H1 (cell line): Measurements from ENCODE around the gene C17orf107. TPM values are rescaled to one million over a fixed set of nuclear protein-coding genes. Genes with fewer than 3 reads are reported as not detected.

ENCODE experiments used
- polyA plus RNA-seq, 7 experiments: library from polyadenylated mRNA; depleted of rRNA in 3 of 7; stranded (reverse) in 5 of 7; unstranded in 2 of 7; fragments of >200 nt in 5 of 7; fragments of 200-250 nt in 2 of 7; gene quantifications; 1 replicate in 5 of 7; 2 replicates in 1 of 7; 4 replicates in 1 of 7; pipeline versions ENCODE4 v1.2.1 to v1.2.3, GENCODE V29; 2011 to 2013; ENCODE audit warnings: missing spikeins in 2 of 7, mixed read lengths in 2 of 7
- total RNA-seq: library from RNA; stranded (reverse); fragmentation: NEBNext Ultra II Directional; extraction: Animal tissue kit (Norgen Biotek cat#: 25700); gene quantifications from 2 replicates; pipeline ENCODE4 v1.2.1, GENCODE V29; 2021

The C17orf107 gene
- total and polyA plus RNA-seq, 2 of the 8 experiments (the other 6 are each of a cell fraction or from before 2014, with no cell fraction given): 0.39 to 0.45 TPM

Other genes starting within 250 kb of the C17orf107 start
- gene PELP1, start 195.4 kb upstream of the C17orf107 start, total RNA-seq: 184 and 185 TPM in 2 replicates
- gene PELP1, start 195.4 kb upstream of the C17orf107 start, polyA plus RNA-seq (2011; rRNA removed): 75.6 and 160 TPM in 2 replicates
- 95.6 and 101 TPM in 2 replicates for gene ARRB2, start 188.9 kb upstream of the C17orf107 start, total RNA-seq
- gene ARRB2, start 188.9 kb upstream of the C17orf107 start, polyA plus RNA-seq (2011; rRNA removed): 72.4 and 96.0 TPM in 2 replicates
- gene MED11, start 168.1 kb upstream of the C17orf107 start, total RNA-seq: 18.8 and 21.6 TPM in 2 replicates
- 36.0 and 40.0 TPM in 2 replicates for gene MED11, start 168.1 kb upstream of the C17orf107 start, polyA plus RNA-seq (2011; rRNA removed)
- gene ZMYND15, start 159.7 kb upstream of the C17orf107 start, total RNA-seq: 0.48 and 0.58 TPM in 2 replicates
- gene ZMYND15, start 159.7 kb upstream of the C17orf107 start, polyA plus RNA-seq (2011; rRNA removed): 0.53 and 0.86 TPM in 2 replicates
- gene CXCL16, start 159.6 kb upstream of the C17orf107 start, total RNA-seq: 3.5 and 3.9 TPM in 2 replicates
- 4.8 and 5.2 TPM in 2 replicates for gene CXCL16, start 159.6 kb upstream of the C17orf107 start, polyA plus RNA-seq (2011; rRNA removed)
- gene TM4SF5, start 127.7 kb upstream of the C17orf107 start, total RNA-seq: not detected in 2 replicates
- not detected in 2 replicates for gene TM4SF5, start 127.7 kb upstream of the C17orf107 start, polyA plus RNA-seq (2011; rRNA removed)
- gene VMO1, start 113.2 kb upstream of the C17orf107 start, total RNA-seq: not detected in 2 replicates
- 0.30 and 0.78 TPM in 2 replicates for gene VMO1, start 113.2 kb upstream of the C17orf107 start, polyA plus RNA-seq (2011; rRNA removed)
- not detected in 2 replicates for gene GLTPD2, start 110.6 kb upstream of the C17orf107 start, total RNA-seq
- gene GLTPD2, start 110.6 kb upstream of the C17orf107 start, polyA plus RNA-seq (2011; rRNA removed): 0.06 TPM in 1 of 2 replicates, not detected in the other
- gene PSMB6, start 103.4 kb upstream of the C17orf107 start, total RNA-seq: 264 and 278 TPM in 2 replicates
- gene PSMB6, start 103.4 kb upstream of the C17orf107 start, polyA plus RNA-seq (2011; rRNA removed): 635 and 737 TPM in 2 replicates
- gene PLD2, start 92.4 kb upstream of the C17orf107 start, total RNA-seq: 48.4 and 53.0 TPM in 2 replicates
- 44.3 and 59.8 TPM in 2 replicates for gene PLD2, start 92.4 kb upstream of the C17orf107 start, polyA plus RNA-seq (2011; rRNA removed)
- gene MINK1, start 66.2 kb upstream of the C17orf107 start, total RNA-seq: 74.4 and 77.7 TPM in 2 replicates
- gene MINK1, start 66.2 kb upstream of the C17orf107 start, polyA plus RNA-seq (2011; rRNA removed): 26.9 and 44.8 TPM in 2 replicates
- 0.15 and 0.40 TPM in 2 replicates for gene CHRNE, start 3.6 kb downstream of the C17orf107 start, total RNA-seq
- 0.33 and 0.63 TPM in 2 replicates for gene CHRNE, start 3.6 kb downstream of the C17orf107 start, polyA plus RNA-seq (2011; rRNA removed)
- not detected in 2 replicates for gene GP1BA, start 32.7 kb downstream of the C17orf107 start, total RNA-seq
- not detected in 2 replicates for gene GP1BA, start 32.7 kb downstream of the C17orf107 start, polyA plus RNA-seq (2011; rRNA removed)
- 55.9 and 65.2 TPM in 2 replicates for gene SLC25A11, start 40.5 kb downstream of the C17orf107 start, total RNA-seq
- 97.0 and 136 TPM in 2 replicates for gene SLC25A11, start 40.5 kb downstream of the C17orf107 start, polyA plus RNA-seq (2011; rRNA removed)
- gene RNF167, start 40.7 kb downstream of the C17orf107 start, total RNA-seq: 140 and 147 TPM in 2 replicates
- 281 and 284 TPM in 2 replicates for gene RNF167, start 40.7 kb downstream of the C17orf107 start, polyA plus RNA-seq (2011; rRNA removed)
- 1,355 and 1,387 TPM in 2 replicates for gene PFN1, start 49.0 kb downstream of the C17orf107 start, total RNA-seq
- gene PFN1, start 49.0 kb downstream of the C17orf107 start, polyA plus RNA-seq (2011; rRNA removed): 1,949 and 2,147 TPM in 2 replicates
- 24.1 and 25.7 TPM in 2 replicates for gene ENO3, start 51.6 kb downstream of the C17orf107 start, total RNA-seq
- gene ENO3, start 51.6 kb downstream of the C17orf107 start, polyA plus RNA-seq (2011; rRNA removed): 25.0 and 36.4 TPM in 2 replicates
- gene SPAG7, start 68.3 kb downstream of the C17orf107 start, total RNA-seq: 81.9 and 83.6 TPM in 2 replicates
- gene SPAG7, start 68.3 kb downstream of the C17orf107 start, polyA plus RNA-seq (2011; rRNA removed): 74.2 and 82.1 TPM in 2 replicates
- 11.4 and 12.0 TPM in 2 replicates for gene CAMTA2, start 88.1 kb downstream of the C17orf107 start, total RNA-seq
- gene CAMTA2, start 88.1 kb downstream of the C17orf107 start, polyA plus RNA-seq (2011; rRNA removed): 5.5 and 13.7 TPM in 2 replicates
- 1.1 and 1.4 TPM in 2 replicates for gene INCA1, start 98.0 kb downstream of the C17orf107 start, total RNA-seq
- gene INCA1, start 98.0 kb downstream of the C17orf107 start, polyA plus RNA-seq (2011; rRNA removed): 0.80 and 0.89 TPM in 2 replicates
- gene KIF1C, start 98.4 kb downstream of the C17orf107 start, total RNA-seq: 114 and 118 TPM in 2 replicates
- 14.3 and 28.7 TPM in 2 replicates for gene KIF1C, start 98.4 kb downstream of the C17orf107 start, polyA plus RNA-seq (2011; rRNA removed)
- 0.61 and 0.63 TPM in 2 replicates for gene SLC52A1, start 135.9 kb downstream of the C17orf107 start, total RNA-seq
- gene SLC52A1, start 135.9 kb downstream of the C17orf107 start, polyA plus RNA-seq (2011; rRNA removed): 0.67 and 1.2 TPM in 2 replicates
- gene ZFP3, start 178.9 kb downstream of the C17orf107 start, total RNA-seq: 0.15 and 0.17 TPM in 2 replicates
- gene ZFP3, start 178.9 kb downstream of the C17orf107 start, polyA plus RNA-seq (2011; rRNA removed): 0.31 and 0.44 TPM in 2 replicates
- gene ZNF232, start 212.3 kb downstream of the C17orf107 start, total RNA-seq: 39.8 and 41.0 TPM in 2 replicates
- gene ZNF232, start 212.3 kb downstream of the C17orf107 start, polyA plus RNA-seq (2011; rRNA removed): 9.2 and 11.1 TPM in 2 replicates
- 0.25 and 0.32 TPM in 2 replicates for gene USP6, start 216.5 kb downstream of the C17orf107 start, total RNA-seq
- gene USP6, start 216.5 kb downstream of the C17orf107 start, polyA plus RNA-seq (2011; rRNA removed): 0.05 and 0.08 TPM in 2 replicates